ENCODE results near the gene TOGARAM1. TPM values are rescaled to one million over a fixed set of nuclear protein-coding genes. Genes with fewer than 3 reads are reported as not detected.

The TOGARAM1 gene
- total and polyA plus RNA-seq, 9 of the 15 experiments (the other 6 are each of a cell fraction or from before 2014, with no cell fraction given), result 1.3 to 6.4 (median 3.7) TPM

DNA sequence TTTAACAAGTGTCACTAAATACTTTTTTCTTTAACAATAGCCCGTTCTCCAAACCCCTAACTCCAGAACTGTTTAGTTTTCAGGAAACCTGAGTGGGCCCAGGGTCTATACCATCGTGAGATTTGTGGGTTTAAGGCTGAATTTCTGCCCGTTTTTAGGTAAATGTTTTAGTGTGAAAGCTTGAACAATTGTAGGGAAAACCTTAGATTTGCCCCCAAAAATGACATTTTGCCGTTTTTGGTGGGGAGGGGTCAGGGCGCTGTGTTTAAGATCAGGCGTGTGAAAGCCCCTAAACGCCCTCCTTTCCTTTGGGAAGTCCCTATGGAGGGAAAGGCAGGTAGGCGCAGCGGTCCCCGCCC lies 121.6 kb downstream of the TOGARAM1 start:
- intact Hi-C loops (cut with micrococcal nuclease) (no loop called here), in situ Hi-C loops (cut with MboI) (no loop called here)
- TF ChIP-seq ESRRB (CRISPR knock-in tag; IDR thresholded peaks at IDR 0.05; ENCODE audit: borderline replicate concordance), result no peak
- TF ChIP-seq, protein P1, sequence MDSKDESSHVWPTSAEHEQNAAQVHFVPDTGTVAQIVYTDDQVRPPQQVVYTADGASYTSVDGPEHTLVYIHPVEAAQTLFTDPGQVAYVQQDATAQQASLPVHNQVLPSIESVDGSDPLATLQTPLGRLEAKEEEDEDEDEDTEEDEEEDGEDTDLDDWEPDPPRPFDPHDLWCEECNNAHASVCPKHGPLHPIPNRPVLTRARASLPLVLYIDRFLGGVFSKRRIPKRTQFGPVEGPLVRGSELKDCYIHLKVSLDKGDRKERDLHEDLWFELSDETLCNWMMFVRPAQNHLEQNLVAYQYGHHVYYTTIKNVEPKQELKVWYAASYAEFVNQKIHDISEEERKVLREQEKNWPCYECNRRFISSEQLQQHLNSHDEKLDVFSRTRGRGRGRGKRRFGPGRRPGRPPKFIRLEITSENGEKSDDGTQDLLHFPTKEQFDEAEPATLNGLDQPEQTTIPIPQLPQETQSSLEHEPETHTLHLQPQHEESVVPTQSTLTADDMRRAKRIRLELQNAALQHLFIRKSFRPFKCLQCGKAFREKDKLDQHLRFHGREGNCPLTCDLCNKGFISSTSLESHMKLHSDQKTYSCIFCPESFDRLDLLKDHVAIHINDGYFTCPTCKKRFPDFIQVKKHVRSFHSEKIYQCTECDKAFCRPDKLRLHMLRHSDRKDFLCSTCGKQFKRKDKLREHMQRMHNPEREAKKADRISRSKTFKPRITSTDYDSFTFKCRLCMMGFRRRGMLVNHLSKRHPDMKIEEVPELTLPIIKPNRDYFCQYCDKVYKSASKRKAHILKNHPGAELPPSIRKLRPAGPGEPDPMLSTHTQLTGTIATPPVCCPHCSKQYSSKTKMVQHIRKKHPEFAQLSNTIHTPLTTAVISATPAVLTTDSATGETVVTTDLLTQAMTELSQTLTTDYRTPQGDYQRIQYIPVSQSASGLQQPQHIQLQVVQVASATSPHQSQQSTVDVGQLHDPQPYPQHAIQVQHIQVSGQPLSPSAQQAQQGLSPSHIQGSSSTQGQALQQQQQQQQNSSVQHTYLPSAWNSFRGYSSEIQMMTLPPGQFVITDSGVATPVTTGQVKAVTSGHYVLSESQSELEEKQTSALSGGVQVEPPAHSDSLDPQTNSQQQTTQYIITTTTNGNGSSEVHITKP (IDR thresholded peaks at IDR 0.05; ENCODE audit: partially characterized antibody), result peak; percentile 94
- 3% methylated on average over 6 of the region's 10 CpGs for WGBS (ENCODE audit: insufficient coverage, low coverage, missing lambda C conversion rate)
- Histone ChIP-seq H3K4me3 (peak overlapping the region; percentile 77), H3K79me2 (ENCODE audit: control insufficient read depth, insufficient read depth, low read length) (peaks cover 47% of the 10 kb centered on the region), H3K36me3 (ENCODE audit: control insufficient read depth, insufficient read depth, low read length) (0 out of 3 replicates have a peak, but pooled peaks cover 3% of the 10 kb centered on the region), H3K27me3 (ENCODE audit: control insufficient read depth in 2 of 2, insufficient read depth in 2 of 2, low read length in 2 of 2) (no peaks in the 10 kb centered on the region), H3K9ac (ENCODE audit: insufficient read depth in 1 of 2, low read depth in 2 of 2, low read length in 2 of 2) (peak overlapping the region in 1 of 2 experiments; percentile 61; a peak in 3 of 4 replicates), H3K4me2 (ENCODE audit: insufficient read depth, low read length) (peak overlapping the region; percentile 75), H3K9me1 (ENCODE audit: control insufficient read depth, insufficient read depth, low read length) (no peaks in the 10 kb centered on the region), H4K20me1 (replicated peaks; ENCODE audit: control insufficient read depth, insufficient read depth, low read length) (peaks cover 6% of the 10 kb centered on the region), H2AFZ (ENCODE audit: low read depth, low read length) (peak overlapping the region; percentile 99), H3K27ac (ENCODE audit: extremely low read depth, low read depth, low read length) (peak overlapping the region; percentile 62; the same call in 2 of the 3 replicates), H3K4me1 (replicated peaks in 1 of 2; ENCODE audit: control insufficient read depth in 2 of 2, insufficient read depth in 2 of 2, low read length in 2 of 2) (no peaks in the 10 kb centered on the region; a peak in 2 of 5 replicates), H3K9me3 (replicated peaks; ENCODE audit: control insufficient read depth, insufficient read depth, low read depth, low read length) (no peaks in the 10 kb centered on the region)
- CTCF ChIA-PET (ENCODE audit: low intra/inter-chr PET ratio), result no interaction called here
- BruUV-seq (replicated peaks), result no TSS peak
- POLR2A ChIA-PET, result no interaction called here
- FAIRE-seq (no peak), DNase-seq (ENCODE audit: extremely low read depth in 1 of 4, low spot score in 3 of 4) (no peak), ATAC-seq (no peak)
